ENCODE data around the gene CNTF. TPM values are rescaled to one million over a fixed set of nuclear protein-coding genes. Genes with fewer than 3 reads are reported as not detected.
A peak's percentile ranks its signal among the peaks of the same experiment; 100 is the strongest.

CNTF gene
- total and polyA plus RNA-seq, 2 experiments from 2014 or later: 0.46 to 1.6 TPM

DNA sequence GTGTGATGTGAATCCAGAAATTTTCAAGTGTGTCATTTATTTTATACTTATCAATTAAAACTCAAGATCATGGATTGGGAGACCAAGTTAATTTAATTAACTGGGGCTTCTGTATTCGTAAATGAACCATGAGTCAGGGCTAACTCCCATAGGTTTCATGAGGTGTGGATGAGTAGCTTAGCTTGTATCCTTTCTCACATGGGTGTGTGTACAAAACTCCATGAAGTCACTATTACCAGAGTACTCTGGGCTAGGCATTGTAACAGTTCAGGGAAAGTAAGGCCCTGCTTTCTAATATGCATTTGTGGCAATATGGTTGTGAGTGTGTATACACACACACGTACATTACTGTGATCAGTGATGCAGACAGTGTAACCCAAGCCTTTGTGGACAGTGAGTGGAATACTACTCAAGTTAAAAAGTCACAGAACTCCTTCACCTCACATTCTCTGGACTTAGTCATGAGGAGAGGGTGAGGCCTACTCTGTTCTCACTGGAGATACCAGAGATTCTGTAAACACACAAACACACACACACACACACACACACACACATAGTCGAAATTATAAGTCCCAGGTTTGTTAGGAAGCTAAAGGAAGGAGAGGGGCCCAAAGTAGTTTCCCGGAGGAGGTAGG, 3.5 kb downstream of the CNTF start:
- TF ChIP-seq EZH2 (IDR thresholded peaks at IDR 0.05; ENCODE audit: insufficient read depth, poor library complexity, severe bottlenecking) (no peak), EZH2phosphoT487 (IDR thresholded peaks at IDR 0.05; ENCODE audit: insufficient read depth, low read depth) (no peak)
- peak; percentile 52 for DNase-seq
- H3K4me1 ChIP-seq (ENCODE audit: insufficient read depth): peaks cover 65% of the 10 kb centered on the region
- H3K36me3 ChIP-seq (ENCODE audit: low read depth): peaks cover 33% of the 10 kb centered on the region
- 72 to 80% methylated on average over 4 of the region's 4 CpGs for WGBS, 2 experiments (ENCODE audit: low coverage in 1 of 2, low lambda C conversion rate in 2 of 2, missing lambda C conversion rate in 2 of 2)
- H4K20me1 ChIP-seq (ENCODE audit: insufficient read depth): no peaks in the 10 kb centered on the region
- H3K9me2 ChIP-seq (ENCODE audit: insufficient read depth): no peaks in the 10 kb centered on the region
- H3K4me2 ChIP-seq (ENCODE audit: unreplicated experiment): peak overlapping the region; percentile 36
- peaks cover 55% of the 10 kb centered on the region for H3F3A ChIP-seq (ENCODE audit: insufficient read depth)
- H3K4me3 ChIP-seq: no peak overlapping the region
- H2AFZ ChIP-seq: no peak overlapping the region
- H3K9ac ChIP-seq: peak overlapping the region; percentile 33
- in situ Hi-C loops (cut with MboI): no loop called here
- peak overlapping the region; percentile 91 for H3K27ac ChIP-seq
- H3K27me3 ChIP-seq (replicated peaks; ENCODE audit: insufficient read depth): no peaks in the 10 kb centered on the region
- H3K9me3 ChIP-seq (ENCODE audit: low read depth): no peaks in the 10 kb centered on the region
- H3K79me2 ChIP-seq (ENCODE audit: insufficient read depth): peaks cover 37% of the 10 kb centered on the region

DNA sequence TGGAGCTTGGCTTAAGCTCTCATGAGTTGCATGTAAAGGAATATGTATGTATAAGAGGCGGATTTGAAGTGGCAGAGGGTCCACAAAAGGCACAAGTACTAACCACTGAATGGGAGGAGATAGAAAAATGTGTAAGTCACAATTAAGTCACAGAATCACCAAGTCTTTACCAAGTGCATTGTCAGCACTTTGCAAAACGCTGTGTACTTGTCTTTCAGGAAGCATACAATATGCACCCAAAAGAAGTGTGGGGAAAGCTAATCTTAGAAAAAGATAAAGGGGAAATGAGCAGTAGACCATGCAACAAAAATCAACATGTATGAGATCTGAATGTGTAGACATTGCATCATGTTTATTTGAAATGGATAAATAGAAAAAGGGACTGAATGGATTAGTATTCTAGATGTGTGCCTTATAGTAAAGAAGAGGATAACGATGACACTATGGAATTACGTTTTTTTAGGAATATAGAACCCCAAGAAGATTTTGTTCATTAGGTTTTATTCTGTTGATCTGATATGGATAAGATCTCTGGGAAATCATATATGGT, 4.5 kb downstream of the CNTF start:
- H3K4me3 ChIP-seq: peak overlapping the region; percentile 49
- TF ChIP-seq EZH2 (IDR thresholded peaks at IDR 0.05; ENCODE audit: insufficient read depth, poor library complexity, severe bottlenecking) (no peak), EZH2phosphoT487 (IDR thresholded peaks at IDR 0.05; ENCODE audit: insufficient read depth, low read depth) (no peak)
- no peak overlapping the region for H2AFZ ChIP-seq
- peaks cover 59% of the 10 kb centered on the region for H3K4me1 ChIP-seq (ENCODE audit: insufficient read depth)
- peak overlapping the region; percentile 91 for H3K27ac ChIP-seq
- no peaks in the 10 kb centered on the region for H3K9me2 ChIP-seq (ENCODE audit: insufficient read depth)
- peaks cover 27% of the 10 kb centered on the region for H3K79me2 ChIP-seq (ENCODE audit: insufficient read depth)
- no peaks in the 10 kb centered on the region for H4K20me1 ChIP-seq (ENCODE audit: insufficient read depth)
- H3K36me3 ChIP-seq (ENCODE audit: low read depth): peaks cover 26% of the 10 kb centered on the region
- H3F3A ChIP-seq (ENCODE audit: insufficient read depth): peaks cover 55% of the 10 kb centered on the region
- WGBS, 2 experiments (ENCODE audit: low coverage in 1 of 2, low lambda C conversion rate in 2 of 2, missing lambda C conversion rate in 2 of 2): 65 to 67% methylated on average over 4 of the region's 4 CpGs
- no peak for DNase-seq
- in situ Hi-C loops (cut with MboI): no loop called here
- peak overlapping the region; percentile 64 for H3K9ac ChIP-seq
- H3K4me2 ChIP-seq (ENCODE audit: unreplicated experiment): peak overlapping the region; percentile 77
- no peaks in the 10 kb centered on the region for H3K27me3 ChIP-seq (replicated peaks; ENCODE audit: insufficient read depth)
- H3K9me3 ChIP-seq (ENCODE audit: low read depth): no peaks in the 10 kb centered on the region

DNA sequence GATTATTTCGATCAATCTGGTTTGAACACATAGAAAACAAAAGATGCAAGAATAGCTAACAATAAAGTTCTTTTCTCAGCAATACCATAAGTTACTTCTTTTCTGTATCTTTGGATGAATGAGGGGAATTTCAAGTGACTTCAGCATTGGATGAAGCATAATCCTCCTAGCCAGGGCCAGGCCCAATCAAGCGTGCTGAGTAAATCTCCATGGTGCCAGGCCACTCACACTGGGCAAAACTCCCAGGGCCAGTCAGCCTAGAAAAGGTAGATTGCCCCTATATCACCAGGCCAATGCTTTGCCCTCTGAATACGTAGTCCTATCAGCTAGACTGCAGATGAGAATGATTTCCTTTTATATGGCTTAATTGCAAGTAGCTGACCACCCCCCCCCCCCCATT, 6.0 kb downstream of the CNTF start:
- Histone ChIP-seq H3K27me3 (replicated peaks; ENCODE audit: insufficient read depth) (no peaks in the 10 kb centered on the region), H3K9me2 (ENCODE audit: insufficient read depth) (no peaks in the 10 kb centered on the region), H3K27ac (peak overlapping the region; percentile 91), H3K4me1 (ENCODE audit: insufficient read depth) (peaks cover 53% of the 10 kb centered on the region), H3K79me2 (ENCODE audit: insufficient read depth) (peaks cover 12% of the 10 kb centered on the region), H3K4me2 (ENCODE audit: unreplicated experiment) (peak overlapping the region; percentile 77), H3K9ac (peak overlapping the region; percentile 64), H3K4me3 (peak overlapping the region; percentile 49), H3K9me3 (ENCODE audit: low read depth) (no peaks in the 10 kb centered on the region), H2AFZ (no peak overlapping the region), H3F3A (ENCODE audit: insufficient read depth) (peaks cover 55% of the 10 kb centered on the region), H3K36me3 (ENCODE audit: low read depth) (peaks cover 17% of the 10 kb centered on the region), H4K20me1 (ENCODE audit: insufficient read depth) (no peaks in the 10 kb centered on the region)
- in situ Hi-C loops (cut with MboI): no loop called here
- DNase-seq: peak; percentile 80
- TF ChIP-seq EZH2phosphoT487 (IDR thresholded peaks at IDR 0.05; ENCODE audit: insufficient read depth, low read depth): no peak
- no peak for TF ChIP-seq EZH2 (IDR thresholded peaks at IDR 0.05; ENCODE audit: insufficient read depth, poor library complexity, severe bottlenecking)
- WGBS, 2 experiments (ENCODE audit: low coverage in 1 of 2, low lambda C conversion rate in 2 of 2, missing lambda C conversion rate in 2 of 2): 67 to 70% methylated on average over 3 of the region's 3 CpGs

DNA sequence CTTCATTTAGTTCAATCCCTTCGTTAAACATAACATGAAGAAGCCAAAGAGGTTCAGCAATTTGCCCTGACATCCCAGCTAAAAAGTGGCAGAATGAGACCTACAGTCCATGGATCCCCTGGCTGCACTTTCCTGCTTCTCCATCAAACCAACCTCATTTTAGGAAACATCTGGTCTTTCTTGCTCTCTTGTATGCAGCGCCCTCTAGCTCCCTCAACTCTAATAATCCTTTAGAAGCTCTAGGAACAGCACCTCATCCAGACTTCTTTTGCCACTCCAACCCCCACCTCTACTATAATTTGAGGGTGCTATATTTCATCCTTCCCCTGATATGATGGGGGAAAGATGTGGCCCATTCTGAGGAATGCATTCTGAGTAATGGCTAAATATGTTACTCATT, 7.4 kb downstream of the CNTF start:
- H3K36me3 ChIP-seq (ENCODE audit: low read depth): peaks cover 4% of the 10 kb centered on the region; the same call in 1 of the 2 replicates
- H3K27me3 ChIP-seq (replicated peaks; ENCODE audit: insufficient read depth): no peaks in the 10 kb centered on the region
- H3K9me3 ChIP-seq (ENCODE audit: low read depth): no peaks in the 10 kb centered on the region
- peaks cover 46% of the 10 kb centered on the region for H3F3A ChIP-seq (ENCODE audit: insufficient read depth)
- peak; percentile 82 for DNase-seq
- no peak overlapping the region for H3K9ac ChIP-seq
- 0 out of 2 replicates have a peak overlapping the region, but pooled peaks have one; percentile 91 for H3K27ac ChIP-seq
- H2AFZ ChIP-seq: no peak overlapping the region
- peaks cover 49% of the 10 kb centered on the region for H3K4me1 ChIP-seq (ENCODE audit: insufficient read depth)
- no peaks in the 10 kb centered on the region for H3K9me2 ChIP-seq (ENCODE audit: insufficient read depth)
- in situ Hi-C loops (cut with MboI): no loop called here
- H3K4me3 ChIP-seq: no peak overlapping the region
- WGBS, 2 experiments (ENCODE audit: low coverage in 1 of 2, low lambda C conversion rate in 2 of 2, missing lambda C conversion rate in 2 of 2): 3 to 7% methylated on average over 2 of the region's 2 CpGs
- TF ChIP-seq EZH2phosphoT487 (IDR thresholded peaks at IDR 0.05; ENCODE audit: insufficient read depth, low read depth): no peak
- no peaks in the 10 kb centered on the region for H4K20me1 ChIP-seq (ENCODE audit: insufficient read depth)
- H3K79me2 ChIP-seq (ENCODE audit: insufficient read depth): no peaks in the 10 kb centered on the region
- no peak overlapping the region for H3K4me2 ChIP-seq (ENCODE audit: unreplicated experiment)

Measured in GM23248 (cell line).